Keratinocyte (primary cell): Measurements from ENCODE around the gene PTCD2. TPM values are rescaled to one million over a fixed set of nuclear protein-coding genes. Genes with fewer than 3 reads are reported as not detected.

Experiments used
- DNase-seq: peaks from one replicate; pipeline ENCODE4 v3.0.0-alpha.2; 2011; ENCODE audit warnings: low read depth, missing footprints, low spot score
- FAIRE-seq: peaks from 2 replicates; lab custom pipeline; 2011; peaks lifted over from hg19 to GRCh38; lab: Jason Lieb, UNC
- H2AFZ ChIP-seq: 2 replicates; pipeline ENCODE4 v1.6.0; 2012; ENCODE audit warnings: low read length, control low read depth, inconsistent platforms; ENCODE audit not compliant: control insufficient read depth
- H3K27ac ChIP-seq: 2 replicates; pipeline ENCODE4 v1.5.1; 2011; ENCODE audit warnings: low read length; ENCODE audit not compliant: control insufficient read depth, insufficient read depth
- H3K27me3 ChIP-seq: 3 replicates; pipeline ENCODE4 v1.6.0; 2011; ENCODE audit warnings: low read length; ENCODE audit not compliant: control insufficient read depth, insufficient read depth; ENCODE audit errors: extremely low read depth
- H3K36me3 ChIP-seq, 2 experiments: 2 replicates in 1 of 2; 3 replicates in 1 of 2; pipeline ENCODE4 v1.5.1; 2011; ENCODE audit warnings: low read length in 2 of 2, mild to moderate bottlenecking in 1 of 2; ENCODE audit not compliant: control insufficient read depth in 2 of 2, insufficient read depth in 2 of 2; ENCODE audit errors: extremely low read depth in 1 of 2
- H3K4me1 ChIP-seq: 3 replicates; pipeline ENCODE4 v1.5.1; 2011; ENCODE audit warnings: low read length; ENCODE audit not compliant: control insufficient read depth, insufficient read depth; ENCODE audit errors: extremely low read depth
- H3K4me2 ChIP-seq: 3 replicates; pipeline ENCODE4 v1.6.0; 2011; ENCODE audit warnings: low read depth, low read length; ENCODE audit not compliant: control insufficient read depth, insufficient read depth; ENCODE audit errors: extremely low read depth
- H3K4me3 ChIP-seq, 3 experiments: fragments of 200-600 bp in 1 of 3; sonication (generic) in 1 of 3; 2 replicates in 2 of 3; 3 replicates in 1 of 3; pipeline ENCODE4 v1.5.1; 2011 to 2016; ENCODE audit warnings: low read length in 3 of 3, mild to moderate bottlenecking in 3 of 3, control low read depth in 2 of 3, inconsistent platforms in 1 of 3, low read depth in 1 of 3, mixed read lengths in 1 of 3, mixed run types in 1 of 3, moderate library complexity in 1 of 3; ENCODE audit not compliant: control insufficient read depth in 2 of 3, insufficient read depth in 2 of 3; ENCODE audit errors: extremely low read depth in 1 of 3
- H3K79me2 ChIP-seq: 2 replicates; pipeline ENCODE4 v1.6.0; 2012; ENCODE audit warnings: low read length; ENCODE audit not compliant: control insufficient read depth, insufficient read depth
- H3K9ac ChIP-seq: 3 replicates; pipeline ENCODE4 v1.6.0; 2011; ENCODE audit warnings: low read length; ENCODE audit not compliant: control insufficient read depth, insufficient read depth; ENCODE audit errors: extremely low read depth
- H3K9me1 ChIP-seq: 3 replicates; pipeline ENCODE4 v1.6.0; 2011; ENCODE audit warnings: low read length; ENCODE audit not compliant: control insufficient read depth, insufficient read depth; ENCODE audit errors: extremely low read depth
- H3K9me3 ChIP-seq: 2 replicates; pipeline ENCODE4 v1.5.1; 2012; ENCODE audit warnings: low read depth, low read length; ENCODE audit not compliant: control insufficient read depth
- H4K20me1 ChIP-seq: 3 replicates; pipeline ENCODE4 v1.6.0; 2011; ENCODE audit warnings: low read length; ENCODE audit not compliant: control insufficient read depth, insufficient read depth; ENCODE audit errors: extremely low read depth
- EZH2 ChIP-seq: IDR thresholded peaks from one replicate; pipeline ENCODE4 v1.6.1; 2012; ENCODE audit warnings: inconsistent platforms, mild to moderate bottlenecking, low read length, moderate library complexity
- dilution Hi-C: fragments of 300-500 bp; cut with MboI; formaldehyde crosslinking; loops from one replicate; pipeline ENCODE4 v1.7.0; 2020; ENCODE audit warnings: low sequenced_read_pairs; ENCODE audit not compliant: extremely low pct_ligation_motif_present
- polyA plus RNA-seq, 5 experiments: library from polyadenylated mRNA; depleted of rRNA in 3 of 5; stranded (reverse) in 3 of 5; stranded (forward) in 1 of 5; unstranded in 1 of 5; fragments of >200 nt; gene quantifications; 1 replicate in 1 of 5; 2 replicates in 3 of 5; 3 replicates in 1 of 5; pipeline versions ENCODE4 v1.2.1 to v1.2.3, GENCODE V29; 2011 to 2012; ENCODE audit warnings: missing spikeins in 2 of 5, low read depth in 1 of 5, low replicate concordance in 1 of 5
- TF ChIP-seq, protein P1 (sequence below), 3 experiments: IDR thresholded peaks in 1 of 3; conservative IDR thresholded peaks in 1 of 3; optimal IDR thresholded peaks in 1 of 3; 2 replicates in 2 of 3; 3 replicates in 1 of 3; pipeline versions ENCODE3 to v1.5.1; 2011; ENCODE audit warnings: low read length in 3 of 3, mild to moderate bottlenecking in 3 of 3, moderate library complexity in 2 of 3, control low read depth in 1 of 3, inconsistent platforms in 1 of 3; ENCODE audit not compliant: insufficient read depth in 2 of 3; ENCODE audit errors: extremely low read depth in 1 of 3

PTCD2 gene
- polyA plus RNA-seq, 1 donor (not counting 4 experiments of a cell fraction or from before 2014, with no cell fraction given): 13.1 TPM

GRCh38 chr5:72282878-72283277, 37.3 kb upstream of the PTCD2 start:
- H3K4me2 ChIP-seq: no peak overlapping the region

DNA sequence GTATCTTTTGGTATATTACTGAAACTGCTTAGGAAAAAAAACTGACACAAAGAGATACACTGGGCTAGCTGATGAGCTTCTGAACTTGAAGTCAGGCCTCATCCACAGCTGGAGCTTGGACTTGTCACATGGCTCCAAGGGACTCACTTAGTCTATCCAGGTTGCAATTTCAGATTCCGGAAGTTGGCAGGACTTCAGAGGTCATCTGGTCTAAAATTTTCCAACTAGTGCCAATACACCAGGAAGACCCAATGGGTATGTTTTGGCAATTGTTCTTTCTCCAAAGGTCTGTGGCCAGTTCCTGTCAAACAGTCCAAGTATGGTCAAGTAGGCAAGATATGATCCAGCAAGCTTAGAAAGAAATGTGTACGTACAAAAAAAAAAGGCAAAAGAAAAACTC, 36.8 kb upstream of the PTCD2 start:
- Histone ChIP-seq H3K4me2 (no peak overlapping the region), H4K20me1 (no peaks in the 10 kb centered on the region), H2AFZ (no peak overlapping the region), H3K4me1 (peaks cover 7% of the 10 kb centered on the region), H3K79me2 (no peaks in the 10 kb centered on the region), H3K9me1 (no peaks in the 10 kb centered on the region), H3K9me3 (no peaks in the 10 kb centered on the region), H3K36me3 (peaks cover 3 to 6% of the 10 kb centered on the region in 2 experiments), H3K9ac (no peak overlapping the region), H3K27ac (no peak overlapping the region), H3K4me3 (no peak overlapping the region), H3K27me3 (no peaks in the 10 kb centered on the region)
- dilution Hi-C loops: no loop called here
- DNase-seq (no peak), FAIRE-seq (no peak)
- TF ChIP-seq, protein P1, sequence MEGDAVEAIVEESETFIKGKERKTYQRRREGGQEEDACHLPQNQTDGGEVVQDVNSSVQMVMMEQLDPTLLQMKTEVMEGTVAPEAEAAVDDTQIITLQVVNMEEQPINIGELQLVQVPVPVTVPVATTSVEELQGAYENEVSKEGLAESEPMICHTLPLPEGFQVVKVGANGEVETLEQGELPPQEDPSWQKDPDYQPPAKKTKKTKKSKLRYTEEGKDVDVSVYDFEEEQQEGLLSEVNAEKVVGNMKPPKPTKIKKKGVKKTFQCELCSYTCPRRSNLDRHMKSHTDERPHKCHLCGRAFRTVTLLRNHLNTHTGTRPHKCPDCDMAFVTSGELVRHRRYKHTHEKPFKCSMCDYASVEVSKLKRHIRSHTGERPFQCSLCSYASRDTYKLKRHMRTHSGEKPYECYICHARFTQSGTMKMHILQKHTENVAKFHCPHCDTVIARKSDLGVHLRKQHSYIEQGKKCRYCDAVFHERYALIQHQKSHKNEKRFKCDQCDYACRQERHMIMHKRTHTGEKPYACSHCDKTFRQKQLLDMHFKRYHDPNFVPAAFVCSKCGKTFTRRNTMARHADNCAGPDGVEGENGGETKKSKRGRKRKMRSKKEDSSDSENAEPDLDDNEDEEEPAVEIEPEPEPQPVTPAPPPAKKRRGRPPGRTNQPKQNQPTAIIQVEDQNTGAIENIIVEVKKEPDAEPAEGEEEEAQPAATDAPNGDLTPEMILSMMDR (optimal IDR thresholded peaks at IDR 0.05 in 1 of 3, IDR thresholded peaks at IDR 0.05 in 1 of 3, conservative IDR thresholded peaks at IDR 0.05 in 1 of 3; ENCODE audit: extremely low read depth in 1 of 3, insufficient read depth in 2 of 3, low read length in 3 of 3): no peak
- TF ChIP-seq EZH2: no peak

More at GRCh38 chr5:72282878-72283277, 37.3 kb upstream of the PTCD2 start:
- Histone ChIP-seq H3K79me2 (no peaks in the 10 kb centered on the region), H3K4me1 (peaks cover 7% of the 10 kb centered on the region), H3K9me1 (no peaks in the 10 kb centered on the region), H3K27me3 (no peaks in the 10 kb centered on the region), H2AFZ (no peak overlapping the region), H3K36me3 (peaks cover 2 to 6% of the 10 kb centered on the region in 2 experiments), H3K9me3 (no peaks in the 10 kb centered on the region), H3K4me3 (no peak overlapping the region), H3K9ac (no peak overlapping the region), H3K27ac (peak overlapping the region; percentile 76), H4K20me1 (no peaks in the 10 kb centered on the region)
- DNase-seq: no peak
- no peak for FAIRE-seq
- dilution Hi-C loops: no loop called here
- no peak for TF ChIP-seq EZH2
- TF ChIP-seq, protein P1 (optimal IDR thresholded peaks at IDR 0.05 in 1 of 3, IDR thresholded peaks at IDR 0.05 in 1 of 3, conservative IDR thresholded peaks at IDR 0.05 in 1 of 3; ENCODE audit: extremely low read depth in 1 of 3, insufficient read depth in 2 of 3, low read length in 3 of 3): no peak
